ENCODE measurements around the gene KRTAP2-4.

- TF ChIP-seq CTCF (IDR thresholded peaks at IDR 0.05): no peak
- no peak for TF ChIP-seq POLR2AphosphoS5 (IDR thresholded peaks at IDR 0.05)
- no peak for TF ChIP-seq POLR2A (IDR thresholded peaks at IDR 0.05)
- TF ChIP-seq EP300 (IDR thresholded peaks at IDR 0.05): no peak
These were observed 38.2 kb upstream of the KRTAP2-4 start for GRCh38 chr17:41103896-41104295.

Data from sigmoid colon (tissue), 4 donors.